PC-9 (cell line): ENCODE measurements around the gene IFNG-AS1. TPM values are rescaled to one million over a fixed set of nuclear protein-coding genes. Genes with fewer than 3 reads are reported as not detected.

Source experiments
- BruUV-seq: library from RNA; stranded (reverse); fragments of 400-500 nt; replicated peaks from 2 replicates; lab custom pipeline; 2021; lab: Mats Ljungman, UMichigan
- CTCF ChIA-PET: fragments of 300-600 bp; sonication (Branson Sonifier 250); formaldehyde crosslinking; loops from one replicate; lab custom pipeline; 2022; ENCODE audit warnings: antibody characterized with exemption; lab: Charles Lee
- POLR2A ChIA-PET: fragments of 300-600 bp; sonication (Branson Sonifier 250); formaldehyde crosslinking; loops from one replicate; lab custom pipeline; 2022; ENCODE audit warnings: antibody characterized with exemption; ENCODE audit not compliant: unreplicated experiment; lab: Charles Lee
- DNase-seq, 2 experiments: peaks; one replicate each; pipeline versions ENCODE4 v3.0.0 to v3.0.0-alpha.2; 2015 to 2022; ENCODE audit warnings: mixed read lengths in 1 of 2
- H2AFZ ChIP-seq: fragments of 200-600 bp; sonication (generic); 2 replicates; pipeline ENCODE4 v1.8.1; 2017; ENCODE audit warnings: antibody characterized with exemption
- H3F3A ChIP-seq: fragments of 200-600 bp; sonication (generic); 2 replicates; pipeline ENCODE4 v1.8.1; 2017; ENCODE audit warnings: antibody characterized with exemption, mild to moderate bottlenecking, low read depth; ENCODE audit not compliant: insufficient read depth
- H3K27ac ChIP-seq: fragments of 200-600 bp; sonication (generic); 2 replicates; pipeline ENCODE4 v1.6.1; 2016; ENCODE audit warnings: mixed run types
- H3K27me3 ChIP-seq: fragments of 200-600 bp; sonication (generic); 2 replicates; pipeline ENCODE4 v1.6.1; 2016; ENCODE audit warnings: low read depth, mixed run types; ENCODE audit not compliant: insufficient read depth
- H3K36me3 ChIP-seq: fragments of 200-600 bp; sonication (generic); 2 replicates; pipeline ENCODE4 v1.6.1; 2016; ENCODE audit warnings: low read depth, mixed run types
- H3K4me1 ChIP-seq: fragments of 200-600 bp; sonication (generic); replicated peaks from 2 replicates; pipeline ENCODE4 v1.6.1; 2016; ENCODE audit warnings: mixed run types; ENCODE audit not compliant: insufficient read depth
- H3K4me2 ChIP-seq: fragments of 200-600 bp; sonication (generic); 2 replicates; pipeline ENCODE4 v1.6.1; 2017; ENCODE audit warnings: mixed run types
- H3K4me3 ChIP-seq: fragments of 200-600 bp; sonication (generic); 2 replicates; pipeline ENCODE4 v1.6.1; 2016; ENCODE audit warnings: mixed run types
- H3K79me2 ChIP-seq: fragments of 200-600 bp; sonication (generic); 2 replicates; pipeline ENCODE4 v1.6.1; 2017; ENCODE audit warnings: low read depth, mixed run types
- H3K9me2 ChIP-seq: fragments of 200-600 bp; sonication (generic); 2 replicates; pipeline ENCODE4 v1.8.1; 2017; ENCODE audit warnings: mild to moderate bottlenecking; ENCODE audit not compliant: insufficient read depth
- H3K9me3 ChIP-seq: fragments of 200-600 bp; sonication (generic); 2 replicates; pipeline ENCODE4 v1.8.1; 2016; ENCODE audit warnings: low read depth; ENCODE audit not compliant: insufficient read depth
- H4K20me1 ChIP-seq: fragments of 200-600 bp; sonication (generic); 2 replicates; pipeline ENCODE4 v1.8.1; 2017; ENCODE audit not compliant: insufficient read depth
- EZH2 ChIP-seq: fragments of 200-600 bp; sonication (generic); IDR thresholded peaks from 2 replicates; pipeline ENCODE4 v1.8.0; 2017; ENCODE audit warnings: antibody characterized with exemption, low read depth
- intact Hi-C: fragments of 100-400 bp; cut with micrococcal nuclease; formaldehyde crosslinking; loops from one replicate; pipeline ENCODE4 v1.10.0; 2022; ENCODE audit not compliant: unreplicated experiment
- total RNA-seq: library from RNA; stranded (reverse); gene quantifications from 2 replicates; pipeline ENCODE4 v1.2.3, GENCODE V29; 2021
- TF ChIP-seq, protein P1 (sequence below): fragments of 200-600 bp; sonication (generic); conservative IDR thresholded peaks from 2 replicates; pipeline ENCODE4 v1.6.1; 2017; ENCODE audit warnings: mixed run types, antibody characterized with exemption, mild to moderate bottlenecking, moderate library complexity

The IFNG-AS1 gene
- total RNA-seq, 1 experiment from 2014 or later, result not detected

GRCh38 chr12:67998379-67998778 lies 9.1 kb downstream of the IFNG-AS1 start:
- TF ChIP-seq, protein P1, sequence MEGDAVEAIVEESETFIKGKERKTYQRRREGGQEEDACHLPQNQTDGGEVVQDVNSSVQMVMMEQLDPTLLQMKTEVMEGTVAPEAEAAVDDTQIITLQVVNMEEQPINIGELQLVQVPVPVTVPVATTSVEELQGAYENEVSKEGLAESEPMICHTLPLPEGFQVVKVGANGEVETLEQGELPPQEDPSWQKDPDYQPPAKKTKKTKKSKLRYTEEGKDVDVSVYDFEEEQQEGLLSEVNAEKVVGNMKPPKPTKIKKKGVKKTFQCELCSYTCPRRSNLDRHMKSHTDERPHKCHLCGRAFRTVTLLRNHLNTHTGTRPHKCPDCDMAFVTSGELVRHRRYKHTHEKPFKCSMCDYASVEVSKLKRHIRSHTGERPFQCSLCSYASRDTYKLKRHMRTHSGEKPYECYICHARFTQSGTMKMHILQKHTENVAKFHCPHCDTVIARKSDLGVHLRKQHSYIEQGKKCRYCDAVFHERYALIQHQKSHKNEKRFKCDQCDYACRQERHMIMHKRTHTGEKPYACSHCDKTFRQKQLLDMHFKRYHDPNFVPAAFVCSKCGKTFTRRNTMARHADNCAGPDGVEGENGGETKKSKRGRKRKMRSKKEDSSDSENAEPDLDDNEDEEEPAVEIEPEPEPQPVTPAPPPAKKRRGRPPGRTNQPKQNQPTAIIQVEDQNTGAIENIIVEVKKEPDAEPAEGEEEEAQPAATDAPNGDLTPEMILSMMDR, result no peak
- TF ChIP-seq EZH2, result no peak
- intact Hi-C loops, result no loop called here
- H3K9me3 ChIP-seq, result no peaks in the 10 kb centered on the region
- DNase-seq, result peak in 1 of 2 experiments; percentile 18
- H3F3A ChIP-seq, result no peaks in the 10 kb centered on the region
- no peaks in the 10 kb centered on the region for H4K20me1 ChIP-seq
- no peaks in the 10 kb centered on the region for H3K27me3 ChIP-seq
- H3K79me2 ChIP-seq, result no peaks in the 10 kb centered on the region
- no peak overlapping the region for H2AFZ ChIP-seq
- CTCF ChIA-PET, result interaction anchor here (0.5 kb wide), 1 partner anchor 642 kb away, joined by 11 read pairs; no protein-coding TSS in a partner anchor
- POLR2A ChIA-PET, result no interaction called here
- H3K36me3 ChIP-seq, result no peaks in the 10 kb centered on the region
- H3K4me1 ChIP-seq, result no peaks in the 10 kb centered on the region
- BruUV-seq, result no TSS peak
- H3K9me2 ChIP-seq, result no peaks in the 10 kb centered on the region
- H3K27ac ChIP-seq, result no peak overlapping the region
- no peak overlapping the region for H3K4me2 ChIP-seq
- H3K4me3 ChIP-seq, result no peak overlapping the region

- Histone ChIP-seq H3K4me1 (no peaks in the 10 kb centered on the region), H3K4me3 (no peak overlapping the region), H3K36me3 (no peaks in the 10 kb centered on the region), H2AFZ (no peak overlapping the region), H3K79me2 (no peaks in the 10 kb centered on the region), H3F3A (no peaks in the 10 kb centered on the region), H3K9me3 (no peaks in the 10 kb centered on the region), H3K9me2 (no peaks in the 10 kb centered on the region), H3K4me2 (no peak overlapping the region), H3K27ac (no peak overlapping the region), H3K27me3 (no peaks in the 10 kb centered on the region), H4K20me1 (no peaks in the 10 kb centered on the region)
- no TSS peak for BruUV-seq
- intact Hi-C loops, result no loop called here
- ChIA-PET CTCF (no interaction called here), POLR2A (no interaction called here)
- no peak for TF ChIP-seq EZH2
- TF ChIP-seq, protein P1, result no peak
- no peak for DNase-seq
Observed at GRCh38 chr12:67999244-67999643, 10.0 kb downstream of the IFNG-AS1 start.

GRCh38 chr12:68001486-68002466 lies 12.5 kb downstream of the IFNG-AS1 start:
- no peaks in the 10 kb centered on the region for H3K79me2 ChIP-seq
- no peaks in the 10 kb centered on the region; the same call in 1 of the 2 replicates for H3K9me3 ChIP-seq
- no peaks in the 10 kb centered on the region for H4K20me1 ChIP-seq
- TF ChIP-seq EZH2, result no peak
- TF ChIP-seq, protein P1, result peak; percentile 67
- H3F3A ChIP-seq, result no peaks in the 10 kb centered on the region
- CTCF ChIA-PET, result interaction anchor here (0.6 kb wide), 2 partner anchors 15 to 295 kb away, joined by 3 to 6 read pairs; no protein-coding TSS in a partner anchor
- H3K36me3 ChIP-seq, result no peaks in the 10 kb centered on the region
- no peaks in the 10 kb centered on the region for H3K27me3 ChIP-seq
- H3K4me2 ChIP-seq, result no peak overlapping the region
- H3K4me3 ChIP-seq, result no peak overlapping the region
- intact Hi-C loops, result no loop called here
- no peak for DNase-seq
- H3K27ac ChIP-seq, result no peak overlapping the region
- H2AFZ ChIP-seq, result no peak overlapping the region
- no peaks in the 10 kb centered on the region for H3K9me2 ChIP-seq
- BruUV-seq, result no TSS peak
- POLR2A ChIA-PET, result interaction anchor here (0.6 kb wide), 1 partner anchor 845 kb away, joined by 4 read pairs; no protein-coding TSS in a partner anchor
- no peaks in the 10 kb centered on the region for H3K4me1 ChIP-seq
